Transverse colon (tissue), 4 donors: Measurements from ENCODE around the gene OPN3. TPM values are rescaled to one million over a fixed set of nuclear protein-coding genes. Genes with fewer than 3 reads are reported as not detected.
"Not testable (repeated sequence)": the region's sequence is repeated elsewhere in the genome, so short reads cannot be mapped to it uniquely, and the experiment has no call there.

Source experiments
- DNase-seq: peaks from one replicate; pipeline ENCODE4 v3.0.0-alpha.2; 2019
- H3K27ac ChIP-seq, 4 donors: fragments of 200-600 bp; sonication (generic); 2 replicates each; pipeline ENCODE4 v1.5.1; 2016 to 2018; ENCODE audit warnings: inconsistent platforms in 4 of 4
- H3K27me3 ChIP-seq: fragments of 200-600 bp; sonication (generic); 2 replicates; pipeline ENCODE4 v1.5.1; 2017; ENCODE audit warnings: inconsistent platforms
- H3K36me3 ChIP-seq, 4 donors: fragments of 200-600 bp; sonication (generic); 2 replicates each; pipeline ENCODE4 v1.5.1; 2017 to 2019; ENCODE audit warnings: inconsistent platforms in 4 of 4
- H3K4me1 ChIP-seq, 4 donors: fragments of 200-600 bp; sonication (generic); 2 replicates each; pipeline ENCODE4 v1.5.1; 2017 to 2020; ENCODE audit warnings: inconsistent platforms in 4 of 4
- H3K4me3 ChIP-seq, 4 donors: fragments of 200-600 bp; sonication (generic); 1 replicate in 1 of 4; 2 replicates in 3 of 4; pipeline versions ENCODE4 v1.5.1 to v1.6.1; 2017 to 2019; ENCODE audit warnings: inconsistent platforms in 4 of 4
- H3K9me3 ChIP-seq, 2 donors: fragments of 200-600 bp; sonication (generic); 2 replicates each; pipeline ENCODE4 v1.5.1; 2017 to 2019; ENCODE audit warnings: inconsistent platforms in 2 of 2
- CTCF ChIP-seq, 5 experiments: fragments of 200-600 bp in 3 of 5; fragments of 450-650 bp in 2 of 5; sonication (generic) in 3 of 5; IDR thresholded peaks; 1 replicate in 2 of 5; 2 replicates in 3 of 5; pipeline ENCODE4 v1.5.1; 2016 to 2017; ENCODE audit warnings: antibody characterized with exemption in 5 of 5, inconsistent platforms in 3 of 5, mild to moderate bottlenecking in 2 of 5, moderate library complexity in 1 of 5
- EP300 ChIP-seq: sonication (generic); formaldehyde crosslinking; IDR thresholded peaks from one replicate; pipeline ENCODE4 v1.6.1; 2017; ENCODE audit warnings: antibody characterized with exemption, low read depth
- POLR2A ChIP-seq: fragments of 450-650 bp; IDR thresholded peaks from one replicate; pipeline ENCODE4 v1.6.1; 2016; ENCODE audit warnings: antibody characterized with exemption, mild to moderate bottlenecking, moderate library complexity
- POLR2AphosphoS5 ChIP-seq, 3 donors: sonication (generic); formaldehyde crosslinking; IDR thresholded peaks; one replicate each; pipeline ENCODE4 v1.6.1; 2016; ENCODE audit warnings: antibody characterized with exemption in 3 of 3
- WGBS, 2 donors: methylation state at CpG; one replicate each; pipeline ENCODE4 v1.1.5; 2018; ENCODE audit warnings: low coverage in 1 of 2; 5-methylcytosine and 5-hydroxymethylcytosine counted together
- in situ Hi-C, 4 donors: fragments of 200-750 bp; cut with MboI; loops; one replicate each; pipeline versions ENCODE4 v1.15.0 to v1.15.1; 2017; ENCODE audit warnings: low sequenced_read_pairs in 3 of 4, low pct_ligation_motif_present in 1 of 4, low pct_unique_long_range_greater_than_20kb in 1 of 4
- intact Hi-C: fragments of 100-400 bp; cut with DNase I; formaldehyde crosslinking; loops from one replicate; pipeline ENCODE4 v1.15.1; 2023; ENCODE audit warnings: low total_unique reads
- total RNA-seq, 4 donors: library from RNA; depleted of rRNA; stranded (reverse); fragments of >200 nt; gene quantifications; one replicate each; pipeline ENCODE4 v1.1.0, GENCODE V29; 2016

OPN3 gene
- total RNA-seq, 4 donors from 2014 or later, result 23.5 to 107 (median 49.3) TPM

GRCh38 chr1:241660424-241660972 lies 20.3 kb upstream of the OPN3 start:
- intact Hi-C loops, result no loop called here
- H3K4me3 ChIP-seq, result no peak overlapping the region
- DNase-seq, result no peak

GRCh38 chr1:241659016-241659415 lies 18.8 kb upstream of the OPN3 start:
- DNase-seq, H3K27me3 ChIP-seq, in situ Hi-C loops, H3K4me3 ChIP-seq, H3K27ac ChIP-seq, H3K4me1 ChIP-seq, H3K36me3 ChIP-seq, intact Hi-C loops, H3K9me3 ChIP-seq: not testable (repeated sequence)
- WGBS, 2 donors, result 87 to 100% methylated on average over 2 of the region's 2 CpGs

More at GRCh38 chr1:241660424-241660972, 20.3 kb upstream of the OPN3 start:
- 73 to 82% methylated on average over 5 of the region's 5 CpGs for WGBS, 2 donors
- TF ChIP-seq EP300, result no peak
- no peak for TF ChIP-seq POLR2A
- no peak for TF ChIP-seq CTCF (IDR thresholded peaks at IDR 0.05)
- TF ChIP-seq POLR2AphosphoS5 (IDR thresholded peaks at IDR 0.05), result no peak
- Histone ChIP-seq H3K36me3 (no peaks in the 10 kb centered on the region), H3K27me3 (no peaks in the 10 kb centered on the region), H3K4me1 (no peaks in the 10 kb centered on the region), H3K9me3 (no peaks in the 10 kb centered on the region), H3K27ac (no peak overlapping the region)
- in situ Hi-C loops, result no loop called here

- intact Hi-C loops, result no loop called here
- TF ChIP-seq CTCF (IDR thresholded peaks at IDR 0.05) (no peak), POLR2AphosphoS5 (IDR thresholded peaks at IDR 0.05) (no peak), EP300 (no peak), POLR2A (no peak)
These were observed 18.1 kb upstream of the OPN3 start for GRCh38 chr1:241658081-241658793.

GRCh38 chr1:241654641-241655040 lies 14.5 kb upstream of the OPN3 start:
- no peak overlapping the region for H3K4me3 ChIP-seq
- no peaks in the 10 kb centered on the region for H3K36me3 ChIP-seq
- TF ChIP-seq CTCF (IDR thresholded peaks at IDR 0.05), result no peak
- TF ChIP-seq POLR2AphosphoS5 (IDR thresholded peaks at IDR 0.05), result no peak
- H3K27ac ChIP-seq, result no peak overlapping the region
- H3K27me3 ChIP-seq, result no peaks in the 10 kb centered on the region
- intact Hi-C loops (no loop called here), in situ Hi-C loops (no loop called here)
- DNase-seq, result no peak
- no peaks in the 10 kb centered on the region for H3K9me3 ChIP-seq
- no peaks in the 10 kb centered on the region for H3K4me1 ChIP-seq
- whole genome bisulfite sequencing, 2 donors, result 79 to 100% methylated on average over 1 of the region's 1 CpG

More at GRCh38 chr1:241658081-241658793, 18.1 kb upstream of the OPN3 start:
- 84 to 85% methylated on average over 2 to 3 of the region's 3 CpGs for WGBS, 2 donors
- Histone ChIP-seq H3K4me1 (no peaks in the 10 kb centered on the region), H3K27ac (no peak overlapping the region), H3K27me3 (no peaks in the 10 kb centered on the region), H3K4me3 (no peak overlapping the region), H3K36me3 (no peaks in the 10 kb centered on the region), H3K9me3 (no peaks in the 10 kb centered on the region)
- DNase-seq, result no peak
- in situ Hi-C loops, result no loop called here

- Histone ChIP-seq H3K4me3 (no peak overlapping the region), H3K27me3 (no peaks in the 10 kb centered on the region), H3K27ac (no peak overlapping the region), H3K9me3 (no peaks in the 10 kb centered on the region), H3K36me3 (no peaks in the 10 kb centered on the region), H3K4me1 (no peaks in the 10 kb centered on the region)
- TF ChIP-seq POLR2AphosphoS5 (IDR thresholded peaks at IDR 0.05) (no peak), CTCF (IDR thresholded peaks at IDR 0.05) (no peak), EP300 (no peak), POLR2A (no peak)
- intact Hi-C loops (no loop called here), in situ Hi-C loops (no loop called here)
- WGBS, 2 donors, result 40 to 62% methylated on average over 1 of the region's 1 CpG
- DNase-seq, result no peak
These were observed 13.8 kb upstream of the OPN3 start for GRCh38 chr1:241654019-241654418.
